ENCODE data around the gene TRIM52. TPM values are rescaled to one million over a fixed set of nuclear protein-coding genes. Genes with fewer than 3 reads are reported as not detected.

Gene TRIM52
- total and polyA plus RNA-seq, 2 donors (not counting 1 experiment from before 2014, with no cell fraction given): 7.9 to 8.1 TPM

GRCh38 chr5:181221105-181221791 lies 39.7 kb downstream of the TRIM52 start:
- Histone ChIP-seq H3K36me3 (ENCODE audit: control insufficient read depth, insufficient read depth, low read length) (no peaks in the 10 kb centered on the region), H2AFZ (ENCODE audit: low read length) (no peak overlapping the region), H3K4me2 (ENCODE audit: extremely low read depth, insufficient read depth, low read length) (no peak overlapping the region), H3K4me3 (replicated peaks in 1 of 4; ENCODE audit: control extremely low read depth in 1 of 4, insufficient read depth in 1 of 4, low read depth in 3 of 4, low read length in 4 of 4) (peak overlapping the region in 1 of 4 experiments; percentile 46), H4K20me1 (ENCODE audit: control insufficient read depth, extremely low read depth, insufficient read depth, low read length) (no peaks in the 10 kb centered on the region), H3K9ac (ENCODE audit: insufficient read depth, low read length) (no peak overlapping the region), H3K79me2 (ENCODE audit: control insufficient read depth, insufficient read depth, low read length) (peaks cover 20% of the 10 kb centered on the region), H3K9me3 (ENCODE audit: control insufficient read depth, insufficient read depth, low read depth, low read length) (no peaks in the 10 kb centered on the region), H3K27ac (ENCODE audit: insufficient read depth, low read length) (no peak overlapping the region), H3K4me1 (ENCODE audit: control insufficient read depth, extremely low read depth, insufficient read depth, low read length) (peaks cover 11% of the 10 kb centered on the region), H3K27me3 (ENCODE audit: control insufficient read depth, insufficient read depth, low read length) (no peaks in the 10 kb centered on the region)
- TF ChIP-seq EZH2 (IDR thresholded peaks at IDR 0.05; ENCODE audit: low read length, missing control alignments) (no peak), CTCF (conservative IDR thresholded peaks at IDR 0.05 in 1 of 2, IDR thresholded peaks at IDR 0.05 in 1 of 2; ENCODE audit: low read depth in 1 of 2, low read length in 2 of 2) (no peak)
- DNase-seq (ENCODE audit: low read depth in 2 of 2): no peak

GRCh38 chr5:181220178-181220515 lies 40.8 kb downstream of the TRIM52 start:
- Histone ChIP-seq H2AFZ (ENCODE audit: low read length) (no peak overlapping the region), H3K27me3 (ENCODE audit: control insufficient read depth, insufficient read depth, low read length) (no peaks in the 10 kb centered on the region), H3K27ac (ENCODE audit: insufficient read depth, low read length) (no peak overlapping the region), H3K4me3 (replicated peaks in 1 of 4; ENCODE audit: control extremely low read depth in 1 of 4, insufficient read depth in 1 of 4, low read depth in 3 of 4, low read length in 4 of 4) (no peak overlapping the region), H3K79me2 (ENCODE audit: control insufficient read depth, insufficient read depth, low read length) (peaks cover 14% of the 10 kb centered on the region), H3K9me3 (ENCODE audit: control insufficient read depth, insufficient read depth, low read depth, low read length) (no peaks in the 10 kb centered on the region), H3K36me3 (ENCODE audit: control insufficient read depth, insufficient read depth, low read length) (no peaks in the 10 kb centered on the region), H3K4me1 (ENCODE audit: control insufficient read depth, extremely low read depth, insufficient read depth, low read length) (peaks cover 11% of the 10 kb centered on the region), H3K4me2 (ENCODE audit: extremely low read depth, insufficient read depth, low read length) (no peak overlapping the region), H4K20me1 (ENCODE audit: control insufficient read depth, extremely low read depth, insufficient read depth, low read length) (no peaks in the 10 kb centered on the region), H3K9ac (ENCODE audit: insufficient read depth, low read length) (no peak overlapping the region)
- TF ChIP-seq EZH2 (IDR thresholded peaks at IDR 0.05; ENCODE audit: low read length, missing control alignments) (no peak), CTCF (conservative IDR thresholded peaks at IDR 0.05 in 1 of 2, IDR thresholded peaks at IDR 0.05 in 1 of 2; ENCODE audit: low read depth in 1 of 2, low read length in 2 of 2) (no peak)
- no peak for DNase-seq (ENCODE audit: low read depth in 2 of 2)

- no peak overlapping the region for H3K27ac ChIP-seq (ENCODE audit: insufficient read depth, low read length)
- peaks cover 8% of the 10 kb centered on the region for H3K79me2 ChIP-seq (ENCODE audit: control insufficient read depth, insufficient read depth, low read length)
- no peak overlapping the region for H3K4me2 ChIP-seq (ENCODE audit: extremely low read depth, insufficient read depth, low read length)
- no peaks in the 10 kb centered on the region for H4K20me1 ChIP-seq (ENCODE audit: control insufficient read depth, extremely low read depth, insufficient read depth, low read length)
- no peak for TF ChIP-seq EZH2 (IDR thresholded peaks at IDR 0.05; ENCODE audit: low read length, missing control alignments)
- no peak for TF ChIP-seq CTCF (conservative IDR thresholded peaks at IDR 0.05 in 1 of 2, IDR thresholded peaks at IDR 0.05 in 1 of 2; ENCODE audit: low read depth in 1 of 2, low read length in 2 of 2)
- H2AFZ ChIP-seq (ENCODE audit: low read length): no peak overlapping the region
- H3K4me1 ChIP-seq (ENCODE audit: control insufficient read depth, extremely low read depth, insufficient read depth, low read length): peaks cover 8% of the 10 kb centered on the region
- no peak for DNase-seq (ENCODE audit: low read depth in 2 of 2)
- no peaks in the 10 kb centered on the region for H3K36me3 ChIP-seq (ENCODE audit: control insufficient read depth, insufficient read depth, low read length)
- H3K27me3 ChIP-seq (ENCODE audit: control insufficient read depth, insufficient read depth, low read length): no peaks in the 10 kb centered on the region
- H3K9ac ChIP-seq (ENCODE audit: insufficient read depth, low read length): no peak overlapping the region
- no peak overlapping the region for H3K4me3 ChIP-seq (replicated peaks in 1 of 4; ENCODE audit: control extremely low read depth in 1 of 4, insufficient read depth in 1 of 4, low read depth in 3 of 4, low read length in 4 of 4)
- H3K9me3 ChIP-seq (ENCODE audit: control insufficient read depth, insufficient read depth, low read depth, low read length): no peaks in the 10 kb centered on the region
Measured at GRCh38 chr5:181219262-181220177, 41.4 kb downstream of the TRIM52 start.

Data from fibroblast of lung (primary cell).